ENCODE data around the gene GRID1.

Gene GRID1

DNA sequence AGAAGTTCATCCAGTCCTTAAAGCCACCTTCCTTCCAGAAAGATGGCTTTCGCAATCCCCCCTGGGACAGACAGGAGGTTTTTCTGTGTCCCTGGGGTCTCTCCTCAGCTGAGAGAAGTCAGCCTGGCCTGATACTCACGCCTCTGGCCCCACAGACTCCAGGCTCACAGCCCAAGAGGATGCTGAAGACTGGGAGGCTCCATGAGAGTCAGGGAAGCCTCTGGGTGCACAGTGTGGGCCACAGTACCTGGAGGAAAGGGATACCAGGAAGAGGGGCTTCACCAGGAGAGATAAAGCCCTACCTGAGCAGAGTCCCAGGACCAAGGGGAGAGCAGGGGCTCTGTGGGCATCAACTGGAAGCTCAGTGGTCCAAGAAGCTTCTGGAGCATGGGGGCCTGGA is 324.4 kb downstream of the GRID1 start:
- H3K4me1 Mint-ChIP-seq = no peaks in the 10 kb centered on the region
- H3K36me3 Mint-ChIP-seq (ENCODE audit: low read depth) = no peaks in the 10 kb centered on the region
- H3K9me3 Mint-ChIP-seq = no peaks in the 10 kb centered on the region
- TF ChIP-seq, protein P1, sequence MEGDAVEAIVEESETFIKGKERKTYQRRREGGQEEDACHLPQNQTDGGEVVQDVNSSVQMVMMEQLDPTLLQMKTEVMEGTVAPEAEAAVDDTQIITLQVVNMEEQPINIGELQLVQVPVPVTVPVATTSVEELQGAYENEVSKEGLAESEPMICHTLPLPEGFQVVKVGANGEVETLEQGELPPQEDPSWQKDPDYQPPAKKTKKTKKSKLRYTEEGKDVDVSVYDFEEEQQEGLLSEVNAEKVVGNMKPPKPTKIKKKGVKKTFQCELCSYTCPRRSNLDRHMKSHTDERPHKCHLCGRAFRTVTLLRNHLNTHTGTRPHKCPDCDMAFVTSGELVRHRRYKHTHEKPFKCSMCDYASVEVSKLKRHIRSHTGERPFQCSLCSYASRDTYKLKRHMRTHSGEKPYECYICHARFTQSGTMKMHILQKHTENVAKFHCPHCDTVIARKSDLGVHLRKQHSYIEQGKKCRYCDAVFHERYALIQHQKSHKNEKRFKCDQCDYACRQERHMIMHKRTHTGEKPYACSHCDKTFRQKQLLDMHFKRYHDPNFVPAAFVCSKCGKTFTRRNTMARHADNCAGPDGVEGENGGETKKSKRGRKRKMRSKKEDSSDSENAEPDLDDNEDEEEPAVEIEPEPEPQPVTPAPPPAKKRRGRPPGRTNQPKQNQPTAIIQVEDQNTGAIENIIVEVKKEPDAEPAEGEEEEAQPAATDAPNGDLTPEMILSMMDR (IDR thresholded peaks at IDR 0.05; ENCODE audit: unreplicated experiment in 3 of 3) = no peak
- peaks cover 19% of the 10 kb centered on the region for H3K27me3 Mint-ChIP-seq (ENCODE audit: low read depth)
- no peak overlapping the region for H3K27ac Mint-ChIP-seq
- H3K4me3 Mint-ChIP-seq = no peak overlapping the region

DNA sequence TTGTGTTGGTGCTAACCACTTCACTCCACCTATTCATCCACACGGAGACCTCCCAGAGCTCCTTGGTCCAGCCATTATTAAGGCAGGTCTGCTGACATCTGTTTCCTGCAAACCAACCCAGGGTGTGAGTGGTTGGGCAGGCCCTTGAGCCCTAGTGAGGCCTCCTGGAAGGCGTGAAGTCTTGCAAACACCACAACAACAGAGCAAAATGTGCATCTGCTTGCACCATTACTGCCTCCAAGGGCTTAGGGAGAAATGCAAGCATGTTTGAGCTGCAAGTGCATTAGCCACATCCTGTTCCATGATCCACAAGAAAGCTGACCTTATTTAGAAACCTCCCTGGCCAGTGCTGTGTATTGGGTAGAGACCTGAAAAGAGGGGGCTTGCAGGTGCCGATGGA is 325.5 kb downstream of the GRID1 start:
- Mint-ChIP-seq H3K9me3 (no peaks in the 10 kb centered on the region), H3K27me3 (ENCODE audit: low read depth) (peaks cover 16% of the 10 kb centered on the region), H3K4me1 (no peaks in the 10 kb centered on the region), H3K4me3 (no peak overlapping the region), H3K27ac (no peak overlapping the region), H3K36me3 (ENCODE audit: low read depth) (no peaks in the 10 kb centered on the region)
- TF ChIP-seq, protein P1 (IDR thresholded peaks at IDR 0.05; ENCODE audit: unreplicated experiment in 3 of 3) = no peak

DNA sequence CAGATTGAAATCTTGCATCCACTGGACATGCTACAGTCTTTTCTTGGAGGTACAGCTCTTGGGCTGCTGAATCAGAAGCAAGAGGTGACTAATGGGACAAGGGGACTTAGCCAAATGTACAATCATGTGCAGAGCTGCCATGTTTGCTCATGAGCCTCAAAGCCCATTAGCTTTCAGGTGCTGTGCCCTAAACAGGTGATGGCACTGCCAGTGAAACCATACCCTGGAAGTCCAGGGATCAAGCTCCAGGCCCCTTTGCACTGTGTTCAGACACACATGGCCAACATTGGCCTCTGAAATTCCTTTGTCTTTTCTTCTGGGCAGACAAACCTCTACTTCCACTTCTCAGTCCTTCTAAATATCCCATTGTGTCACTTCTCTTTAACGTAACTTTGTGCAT is 328.2 kb downstream of the GRID1 start:
- TF ChIP-seq, protein P1 (IDR thresholded peaks at IDR 0.05; ENCODE audit: unreplicated experiment in 3 of 3) = no peak
- no peaks in the 10 kb centered on the region for H3K4me1 Mint-ChIP-seq
- H3K36me3 Mint-ChIP-seq (ENCODE audit: low read depth) = no peaks in the 10 kb centered on the region
- H3K4me3 Mint-ChIP-seq = no peak overlapping the region
- peaks cover 3% of the 10 kb centered on the region for H3K27me3 Mint-ChIP-seq (ENCODE audit: low read depth)
- no peaks in the 10 kb centered on the region for H3K9me3 Mint-ChIP-seq
- H3K27ac Mint-ChIP-seq = no peak overlapping the region

DNA sequence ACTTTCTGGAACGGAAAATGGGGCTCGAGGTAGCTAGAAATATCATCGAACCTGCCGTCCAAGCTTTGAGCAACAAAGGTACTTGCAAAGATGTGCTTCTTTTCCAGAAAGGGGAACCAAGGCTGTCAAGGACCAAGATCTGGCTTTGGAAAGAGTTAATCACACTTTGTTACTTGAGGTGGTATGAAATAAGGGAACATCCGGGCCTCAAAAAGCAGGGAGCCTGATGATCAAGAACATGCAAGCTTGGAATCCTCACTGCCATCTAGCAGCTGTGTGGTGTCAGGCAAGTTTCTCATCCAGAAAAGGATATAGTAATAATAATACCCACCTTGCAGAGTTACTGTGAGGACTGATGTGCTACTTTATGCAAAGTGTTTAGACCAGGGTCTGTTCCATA is 329.5 kb downstream of the GRID1 start:
- H3K27me3 Mint-ChIP-seq (ENCODE audit: low read depth) = peaks cover 5% of the 10 kb centered on the region
- H3K4me1 Mint-ChIP-seq = no peaks in the 10 kb centered on the region
- TF ChIP-seq, protein P1 (IDR thresholded peaks at IDR 0.05; ENCODE audit: unreplicated experiment in 3 of 3) = no peak
- no peaks in the 10 kb centered on the region for H3K36me3 Mint-ChIP-seq (ENCODE audit: low read depth)
- no peak overlapping the region for H3K27ac Mint-ChIP-seq
- no peaks in the 10 kb centered on the region for H3K9me3 Mint-ChIP-seq
- H3K4me3 Mint-ChIP-seq = no peak overlapping the region

DNA sequence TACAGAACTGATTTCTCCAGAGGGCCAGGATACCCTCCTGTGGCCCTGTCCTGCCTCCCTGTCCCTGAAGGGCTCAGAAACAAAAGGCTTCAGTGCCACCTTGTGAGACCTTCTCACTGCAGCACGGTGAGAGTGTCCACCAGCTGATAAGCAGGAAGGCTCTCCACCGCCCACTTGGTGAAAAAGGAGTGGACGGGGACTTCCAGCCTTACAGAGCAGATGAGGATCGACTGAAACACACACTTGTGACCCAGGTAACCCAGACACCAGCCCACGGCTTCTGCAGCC is 330.1 kb downstream of the GRID1 start:
- no peak overlapping the region for H3K27ac Mint-ChIP-seq
- peaks cover 3% of the 10 kb centered on the region for H3K36me3 Mint-ChIP-seq (ENCODE audit: low read depth)
- no peaks in the 10 kb centered on the region for H3K4me1 Mint-ChIP-seq
- H3K27me3 Mint-ChIP-seq (ENCODE audit: low read depth) = peaks cover 5% of the 10 kb centered on the region
- TF ChIP-seq, protein P1 (IDR thresholded peaks at IDR 0.05; ENCODE audit: unreplicated experiment in 3 of 3) = no peak
- peaks cover 5% of the 10 kb centered on the region for H3K9me3 Mint-ChIP-seq
- no peak overlapping the region for H3K4me3 Mint-ChIP-seq

DNA sequence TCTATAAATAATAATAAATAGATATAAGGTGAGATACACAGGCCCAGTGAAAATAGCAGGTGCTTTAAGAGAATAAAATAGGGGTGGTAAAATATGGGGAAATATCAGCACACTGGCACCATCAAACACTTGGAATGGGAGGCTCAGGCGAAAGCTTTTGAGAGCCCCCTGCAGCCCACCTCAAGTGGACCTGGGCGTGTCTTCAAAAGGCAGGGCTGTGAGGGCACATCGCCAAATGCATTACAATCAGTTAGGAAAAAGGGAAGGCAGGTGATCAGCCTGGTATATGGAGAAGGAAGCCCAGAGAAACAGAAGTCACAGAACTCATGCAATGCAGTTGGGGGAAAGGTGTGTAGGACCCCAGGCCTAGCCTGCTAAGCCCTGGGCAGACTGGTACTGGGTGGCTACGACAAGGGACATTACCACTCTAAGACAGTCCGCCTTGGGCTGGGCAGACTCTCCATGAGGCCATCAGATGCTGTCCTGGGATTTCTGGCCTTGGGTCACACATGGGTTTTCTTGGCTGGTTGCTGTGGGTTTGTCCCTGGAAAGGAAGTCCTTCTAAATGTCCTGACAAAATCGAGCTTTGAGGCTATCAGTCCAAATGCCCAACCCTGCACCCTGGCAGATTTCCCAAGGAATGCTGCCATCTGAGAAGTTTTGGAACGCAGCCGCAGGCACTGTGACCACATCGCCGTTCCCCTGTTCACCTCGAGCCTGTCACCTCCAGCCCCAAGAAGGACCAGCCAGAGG is 330.6 kb downstream of the GRID1 start:
- Mint-ChIP-seq H3K4me1 (no peaks in the 10 kb centered on the region), H3K9me3 (peaks cover 10% of the 10 kb centered on the region), H3K36me3 (ENCODE audit: low read depth) (peaks cover 4% of the 10 kb centered on the region), H3K27ac (no peak overlapping the region), H3K4me3 (no peak overlapping the region), H3K27me3 (ENCODE audit: low read depth) (peaks cover 5% of the 10 kb centered on the region)
- TF ChIP-seq, protein P1 (IDR thresholded peaks at IDR 0.05; ENCODE audit: unreplicated experiment in 3 of 3) = no peak

Measured in nephron (organoid).